ENCODE measurements around the gene MFNG. TPM values are rescaled to one million over a fixed set of nuclear protein-coding genes. Genes with fewer than 3 reads are reported as not detected.
A peak's percentile ranks its signal among the peaks of the same experiment; 100 is the strongest.

Gene MFNG
- total RNA-seq, 4 donors from 2014 or later: 15.2 to 30.6 (median 19.2) TPM

- H3K4me1 ChIP-seq: peaks cover 0 to 22% of the 10 kb centered on the region in 2 donors
- intact Hi-C loops (cut with DNase I): no loop called here
- no peaks in the 10 kb centered on the region for H3K27me3 ChIP-seq
- 68 to 72% methylated on average over 2 to 8 of the region's 15 CpGs for WGBS, 2 donors
- no peak overlapping the region for H3K27ac ChIP-seq
- no peaks in the 10 kb centered on the region for H3K36me3 ChIP-seq
- TF ChIP-seq POLR2A (IDR thresholded peaks at IDR 0.05) (no peak), CTCF (IDR thresholded peaks at IDR 0.05) (peak in 5 of 6 experiments; percentile 11 to 45 (median 25))
- no peak overlapping the region for H3K4me3 ChIP-seq (replicated peaks in 1 of 3)
- DNase-seq: peak; percentile 35 to 43
- H3K9me3 ChIP-seq: no peaks in the 10 kb centered on the region
Observed at GRCh38 chr22:37498289-37498909, 12.2 kb upstream of the MFNG start.

- no peak overlapping the region for H3K27ac ChIP-seq
- 86 to 93% methylated on average over 12 of the region's 12 CpGs for WGBS, 2 donors
Observed at GRCh38 chr22:37497062-37497599, 10.9 kb upstream of the MFNG start.

GRCh38 chr22:37496651-37497050 is 10.5 kb upstream of the MFNG start:
- Histone ChIP-seq H3K4me3 (replicated peaks in 1 of 3) (no peak overlapping the region), H3K27ac (no peak overlapping the region), H3K27me3 (no peaks in the 10 kb centered on the region), H3K9me3 (no peaks in the 10 kb centered on the region), H3K36me3 (no peaks in the 10 kb centered on the region), H3K4me1 (peaks cover 0 to 9% of the 10 kb centered on the region in 2 donors)
- WGBS, 2 donors: 89 to 91% methylated on average over 10 of the region's 11 CpGs
- TF ChIP-seq CTCF (IDR thresholded peaks at IDR 0.05) (no peak), POLR2A (IDR thresholded peaks at IDR 0.05) (no peak)
- no peak for DNase-seq
- intact Hi-C loops (cut with DNase I): no loop called here

More at GRCh38 chr22:37497062-37497599, 10.9 kb upstream of the MFNG start:
- Histone ChIP-seq H3K27me3 (no peaks in the 10 kb centered on the region), H3K4me1 (peaks cover 0 to 12% of the 10 kb centered on the region in 2 donors), H3K9me3 (no peaks in the 10 kb centered on the region), H3K4me3 (replicated peaks in 1 of 3) (no peak overlapping the region), H3K36me3 (no peaks in the 10 kb centered on the region)
- TF ChIP-seq POLR2A (IDR thresholded peaks at IDR 0.05): no peak
- no peak for TF ChIP-seq CTCF (IDR thresholded peaks at IDR 0.05)
- no peak for DNase-seq
- intact Hi-C loops (cut with DNase I): no loop called here

GRCh38 chr22:37493979-37494378 is 7.8 kb upstream of the MFNG start:
- no peak for DNase-seq
- Histone ChIP-seq H3K36me3 (no peaks in the 10 kb centered on the region), H3K27me3 (no peaks in the 10 kb centered on the region), H3K27ac (no peak overlapping the region), H3K4me1 (no peaks in the 10 kb centered on the region), H3K4me3 (replicated peaks in 1 of 3) (no peak overlapping the region), H3K9me3 (no peaks in the 10 kb centered on the region)
- intact Hi-C loops (cut with DNase I): no loop called here
- WGBS, 2 donors: 95 to 96% methylated on average over 3 to 10 of the region's 10 CpGs
- TF ChIP-seq POLR2A (IDR thresholded peaks at IDR 0.05) (no peak), CTCF (IDR thresholded peaks at IDR 0.05) (no peak)

Measured in thyroid gland (tissue), 4 donors.